ENCODE data around the gene ARHGAP12. TPM values are rescaled to one million over a fixed set of nuclear protein-coding genes. Genes with fewer than 3 reads are reported as not detected.

Gene ARHGAP12
- total RNA-seq, 1 experiment from 2014 or later: 62.3 TPM

GRCh38 chr10:31959461-31960173 lies 31.0 kb upstream of the ARHGAP12 start:
- intact Hi-C loops (cut with micrococcal nuclease; ENCODE audit: unreplicated experiment): loop anchor here (5.0 kb wide), 1 partner anchor 228 kb away; no protein-coding TSS in a partner anchor
- no TSS peak for BruUV-seq (replicated peaks)
- Mint-ChIP-seq H3K9me3 (ENCODE audit: unreplicated experiment) (peaks cover 27% of the 10 kb centered on the region), H3K27ac (ENCODE audit: unreplicated experiment) (no peak overlapping the region), H3K27me3 (ENCODE audit: insufficient read depth, unreplicated experiment) (no peaks in the 10 kb centered on the region), H3K36me3 (ENCODE audit: insufficient read depth, unreplicated experiment) (peaks cover 8% of the 10 kb centered on the region), H3K4me1 (ENCODE audit: low read depth, unreplicated experiment) (peaks cover 38% of the 10 kb centered on the region), H3K4me3 (ENCODE audit: unreplicated experiment) (no peak overlapping the region)
- H3K9me3 ChIP-seq: peaks cover 16% of the 10 kb centered on the region; the same call in 1 of the 2 replicates
- TF ChIP-seq CTCF (IDR thresholded peaks at IDR 0.05; ENCODE audit: insufficient read depth in 1 of 2, low read depth in 1 of 2, low read length in 1 of 2, severe bottlenecking in 1 of 2, unreplicated experiment in 1 of 2): no peak
- no peak overlapping the region for H3K4me3 ChIP-seq (ENCODE audit: low read depth, low read length)
- H3K27me3 ChIP-seq (replicated peaks; ENCODE audit: control insufficient read depth, insufficient read depth, low read length): no peaks in the 10 kb centered on the region
- POLR2A ChIA-PET: no interaction called here
- CTCF ChIA-PET: no interaction called here
- no peaks in the 10 kb centered on the region for H3K36me3 ChIP-seq (ENCODE audit: control insufficient read depth, insufficient read depth, low read length)
- H3K4me1 ChIP-seq: peaks cover 41% of the 10 kb centered on the region
- DNase-seq: no peak

GRCh38 chr10:31958856-31959255 lies 30.2 kb upstream of the ARHGAP12 start:
- Histone ChIP-seq H3K36me3 (ENCODE audit: control insufficient read depth, insufficient read depth, low read length) (no peaks in the 10 kb centered on the region), H3K4me1 (peaks cover 33% of the 10 kb centered on the region), H3K27me3 (replicated peaks; ENCODE audit: control insufficient read depth, insufficient read depth, low read length) (no peaks in the 10 kb centered on the region), H3K4me3 (ENCODE audit: low read depth, low read length) (no peak overlapping the region), H3K9me3 (peaks cover 19% of the 10 kb centered on the region; the same call in 1 of the 2 replicates)
- peaks cover 14% of the 10 kb centered on the region for H3K36me3 Mint-ChIP-seq (ENCODE audit: insufficient read depth, unreplicated experiment)
- intact Hi-C loops (cut with micrococcal nuclease; ENCODE audit: unreplicated experiment): no loop called here
- ChIA-PET POLR2A (no interaction called here), CTCF (no interaction called here)
- no peak for TF ChIP-seq CTCF (IDR thresholded peaks at IDR 0.05; ENCODE audit: insufficient read depth in 1 of 2, low read depth in 1 of 2, low read length in 1 of 2, severe bottlenecking in 1 of 2, unreplicated experiment in 1 of 2)
- no peak overlapping the region for H3K4me3 Mint-ChIP-seq (ENCODE audit: unreplicated experiment)
- no peak overlapping the region for H3K27ac Mint-ChIP-seq (ENCODE audit: unreplicated experiment)
- no TSS peak for BruUV-seq (replicated peaks)
- no peaks in the 10 kb centered on the region for H3K27me3 Mint-ChIP-seq (ENCODE audit: insufficient read depth, unreplicated experiment)
- DNase-seq: no peak
- peaks cover 38% of the 10 kb centered on the region for H3K4me1 Mint-ChIP-seq (ENCODE audit: low read depth, unreplicated experiment)
- H3K9me3 Mint-ChIP-seq (ENCODE audit: unreplicated experiment): peaks cover 35% of the 10 kb centered on the region

- ChIA-PET POLR2A (no interaction called here), CTCF (no interaction called here)
- Histone ChIP-seq H3K4me1 (peaks cover 11% of the 10 kb centered on the region), H3K36me3 (ENCODE audit: control insufficient read depth, insufficient read depth, low read length) (no peaks in the 10 kb centered on the region), H3K27me3 (replicated peaks; ENCODE audit: control insufficient read depth, insufficient read depth, low read length) (no peaks in the 10 kb centered on the region), H3K9me3 (peaks cover 19% of the 10 kb centered on the region; the same call in 1 of the 2 replicates), H3K4me3 (ENCODE audit: low read depth, low read length) (no peak overlapping the region)
- H3K27ac Mint-ChIP-seq (ENCODE audit: unreplicated experiment): no peak overlapping the region
- no peak overlapping the region for H3K4me3 Mint-ChIP-seq (ENCODE audit: unreplicated experiment)
- H3K9me3 Mint-ChIP-seq (ENCODE audit: unreplicated experiment): peaks cover 32% of the 10 kb centered on the region
- TF ChIP-seq CTCF (IDR thresholded peaks at IDR 0.05; ENCODE audit: insufficient read depth in 1 of 2, low read depth in 1 of 2, low read length in 1 of 2, severe bottlenecking in 1 of 2, unreplicated experiment in 1 of 2): no peak
- H3K4me1 Mint-ChIP-seq (ENCODE audit: low read depth, unreplicated experiment): peaks cover 14% of the 10 kb centered on the region
- DNase-seq: no peak
- intact Hi-C loops (cut with micrococcal nuclease; ENCODE audit: unreplicated experiment): no loop called here
- no peaks in the 10 kb centered on the region for H3K27me3 Mint-ChIP-seq (ENCODE audit: insufficient read depth, unreplicated experiment)
- peaks cover 6% of the 10 kb centered on the region for H3K36me3 Mint-ChIP-seq (ENCODE audit: insufficient read depth, unreplicated experiment)
- no TSS peak for BruUV-seq (replicated peaks)
These were observed 27.7 kb upstream of the ARHGAP12 start for GRCh38 chr10:31956200-31956946.

Measured in Caco-2 (cell line).